ENCODE results near the gene RNU7-1.

DNA sequence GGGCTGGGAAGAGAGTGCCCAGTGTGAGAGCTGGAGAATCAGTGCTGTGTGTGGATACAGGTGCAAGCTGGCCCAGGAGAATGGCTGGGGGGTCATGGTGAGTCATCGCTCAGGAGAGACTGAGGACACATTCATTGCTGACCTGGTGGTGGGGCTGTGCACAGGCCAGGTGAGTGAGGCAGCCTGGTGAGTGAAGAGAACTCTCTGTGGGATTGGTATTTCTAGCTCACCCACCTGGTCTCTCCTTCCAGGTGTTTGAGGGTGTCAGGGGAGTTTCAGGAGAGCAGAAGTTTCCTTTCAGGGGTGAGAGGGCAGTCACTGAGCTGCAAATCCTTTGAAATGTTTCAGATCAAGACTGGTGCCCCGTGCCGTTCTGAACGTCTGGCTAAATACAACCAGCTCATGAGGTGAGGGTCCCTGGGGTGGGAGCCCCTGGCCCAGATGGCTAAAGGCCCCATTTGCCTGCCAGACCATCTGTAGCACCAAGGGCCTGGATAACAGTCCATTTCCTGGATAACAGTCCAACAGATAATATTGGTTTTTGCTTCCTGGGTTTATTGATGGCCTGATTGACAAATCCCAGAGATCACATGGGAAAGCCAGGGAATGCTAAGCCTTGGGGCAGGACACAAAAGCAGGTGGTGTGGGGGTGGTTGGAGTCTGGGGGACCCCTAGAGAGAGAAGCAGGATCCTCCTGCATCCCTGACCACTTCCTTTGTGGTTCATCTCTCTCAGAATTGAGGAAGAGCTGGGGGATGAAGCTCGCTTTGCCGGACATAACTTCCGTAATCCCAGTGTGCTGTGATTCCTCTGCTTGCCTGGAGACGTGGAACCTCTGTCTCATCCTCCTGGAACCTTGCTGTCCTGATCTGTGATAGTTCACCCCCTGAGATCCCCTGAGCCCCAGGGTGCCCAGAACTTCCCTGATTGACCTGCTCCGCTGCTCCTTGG is 21.3 kb upstream of the RNU7-1 start:
- TF ChIP-seq BACH1 (IDR thresholded peaks at IDR 0.05; ENCODE audit: borderline replicate concordance), result no peak
- TF ChIP-seq JUND (IDR thresholded peaks at IDR 0.05; ENCODE audit: low read depth, low read length), result no peak
- TF ChIP-seq NFYB (IDR thresholded peaks at IDR 0.05; ENCODE audit: insufficient read depth, low read depth, low read length), result no peak
- no peak for TF ChIP-seq YY1 (IDR thresholded peaks at IDR 0.05; ENCODE audit: low read depth, low read length)
- 0 out of 6 replicates have a peak, but pooled peaks of 1 of the 3 experiments have one; percentile 13 for TF ChIP-seq CTCF (IDR thresholded peaks at IDR 0.05 in 2 of 3, conservative IDR thresholded peaks at IDR 0.05 in 1 of 3; ENCODE audit: control insufficient read depth in 2 of 3, extremely low read depth in 1 of 3, insufficient read depth in 1 of 3, low read depth in 3 of 3, low read length in 3 of 3)
- no peak for TF ChIP-seq CEBPB (IDR thresholded peaks at IDR 0.05; ENCODE audit: borderline replicate concordance in 1 of 2, low read depth in 2 of 2, low read length in 2 of 2)
- TF ChIP-seq GABPA (IDR thresholded peaks at IDR 0.05; ENCODE audit: low read depth), result no peak
- TF ChIP-seq POLR2A (IDR thresholded peaks at IDR 0.05; ENCODE audit: low read depth, low read length), result no peak
- no peak for TF ChIP-seq SMAD1 (IDR thresholded peaks at IDR 0.05; ENCODE audit: low read depth, partially characterized antibody)
- no peak for TF ChIP-seq EP300 (IDR thresholded peaks at IDR 0.05; ENCODE audit: borderline replicate concordance in 1 of 2, control insufficient read depth in 1 of 2, low read depth in 2 of 2, low read length in 2 of 2)
- TF ChIP-seq SMC3 (IDR thresholded peaks at IDR 0.05; ENCODE audit: borderline replicate concordance, low read length), result no peak
- no peak for TF ChIP-seq EZH2 (IDR thresholded peaks at IDR 0.05; ENCODE audit: borderline replicate concordance, control insufficient read depth, low read depth, low read length)

Data from GM12878 (cell line).